ENCODE data around the gene DCC.

- TF ChIP-seq CTCF (conservative IDR thresholded peaks at IDR 0.05 in 1 of 2, IDR thresholded peaks at IDR 0.05 in 1 of 2; ENCODE audit: low read depth in 1 of 2, low read length in 2 of 2) (no peak), EZH2 (IDR thresholded peaks at IDR 0.05; ENCODE audit: low read length, missing control alignments) (no peak)
Observed at GRCh38 chr18:52715991-52716390, 376.0 kb downstream of the DCC start.

Data from fibroblast of lung (primary cell).